DND-41 (cell line): ENCODE results near the gene FEN1.
A peak's percentile ranks its signal among the peaks of the same experiment; 100 is the strongest.

Source experiments
- ATAC-seq: fragments of 200-7000 bp; cut with Tn5 transposase; 3 replicates; pipeline ENCODE4 v1.9.1; 2021; ENCODE audit warnings: low read depth; ENCODE audit not compliant: insufficient read depth
- DNase-seq: peaks from one replicate; pipeline ENCODE4 v3.0.0-alpha.2; 2020
- H2AFZ ChIP-seq: 2 replicates; pipeline ENCODE4 v1.6.0; 2012; ENCODE audit warnings: low read depth, low read length
- H3K27ac ChIP-seq: 2 replicates; pipeline ENCODE4 v1.5.1; 2012; ENCODE audit warnings: low read length, inconsistent platforms
- H3K27me3 ChIP-seq: fragments of 200-600 bp; sonication (generic); 2 replicates; pipeline ENCODE4 v1.6.0; 2012; ENCODE audit warnings: low read length, mild to moderate bottlenecking, inconsistent platforms; ENCODE audit not compliant: insufficient read depth, poor library complexity
- H3K36me3 ChIP-seq: 2 replicates; pipeline ENCODE4 v1.5.1; 2012; ENCODE audit warnings: low read length, inconsistent platforms; ENCODE audit not compliant: insufficient read depth
- H3K4me1 ChIP-seq: 2 replicates; pipeline ENCODE4 v1.5.1; 2012; ENCODE audit warnings: mild to moderate bottlenecking, low read length; ENCODE audit not compliant: insufficient read depth
- H3K4me2 ChIP-seq: 2 replicates; pipeline ENCODE4 v1.6.0; 2012; ENCODE audit warnings: mild to moderate bottlenecking, moderate library complexity, low read length, inconsistent platforms; ENCODE audit not compliant: insufficient read depth
- H3K4me3 ChIP-seq, 2 experiments: fragments of 200-600 bp in 1 of 2; shearing (Covaris generic) in 1 of 2; 2 replicates each; pipeline ENCODE4 v1.5.1; 2012 to 2016; ENCODE audit warnings: inconsistent platforms in 2 of 2, low read length in 2 of 2, mild to moderate bottlenecking in 2 of 2, low read depth in 1 of 2, moderate library complexity in 1 of 2
- H3K79me2 ChIP-seq: 2 replicates; pipeline ENCODE4 v1.6.0; 2012; ENCODE audit warnings: low read length, inconsistent platforms; ENCODE audit not compliant: insufficient read depth
- H3K9ac ChIP-seq: 2 replicates; pipeline ENCODE4 v1.6.0; 2012; ENCODE audit warnings: low read depth, mild to moderate bottlenecking, inconsistent platforms, low read length, moderate library complexity
- H3K9me3 ChIP-seq: 2 replicates; pipeline ENCODE4 v1.5.1; 2012; ENCODE audit warnings: low read length, moderate library complexity, mild to moderate bottlenecking, inconsistent platforms; ENCODE audit not compliant: insufficient read depth, severe bottlenecking
- H4K20me1 ChIP-seq: 2 replicates; pipeline ENCODE4 v1.6.0; 2012; ENCODE audit warnings: low read length; ENCODE audit not compliant: insufficient read depth
- EZH2 ChIP-seq: IDR thresholded peaks from 3 replicates; pipeline ENCODE4 v1.6.1; 2012; ENCODE audit warnings: borderline replicate concordance, low read depth, mild to moderate bottlenecking, moderate library complexity, low read length, inconsistent platforms; ENCODE audit not compliant: severe bottlenecking
- TF ChIP-seq, protein P1 (sequence below): IDR thresholded peaks from 2 replicates; pipeline ENCODE4 v1.5.1; 2012; ENCODE audit warnings: borderline replicate concordance, low read length, moderate library complexity, mild to moderate bottlenecking; ENCODE audit not compliant: poor library complexity, severe bottlenecking; ENCODE audit errors: extremely low read depth

Gene FEN1, protein sequence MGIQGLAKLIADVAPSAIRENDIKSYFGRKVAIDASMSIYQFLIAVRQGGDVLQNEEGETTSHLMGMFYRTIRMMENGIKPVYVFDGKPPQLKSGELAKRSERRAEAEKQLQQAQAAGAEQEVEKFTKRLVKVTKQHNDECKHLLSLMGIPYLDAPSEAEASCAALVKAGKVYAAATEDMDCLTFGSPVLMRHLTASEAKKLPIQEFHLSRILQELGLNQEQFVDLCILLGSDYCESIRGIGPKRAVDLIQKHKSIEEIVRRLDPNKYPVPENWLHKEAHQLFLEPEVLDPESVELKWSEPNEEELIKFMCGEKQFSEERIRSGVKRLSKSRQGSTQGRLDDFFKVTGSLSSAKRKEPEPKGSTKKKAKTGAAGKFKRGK

DNA sequence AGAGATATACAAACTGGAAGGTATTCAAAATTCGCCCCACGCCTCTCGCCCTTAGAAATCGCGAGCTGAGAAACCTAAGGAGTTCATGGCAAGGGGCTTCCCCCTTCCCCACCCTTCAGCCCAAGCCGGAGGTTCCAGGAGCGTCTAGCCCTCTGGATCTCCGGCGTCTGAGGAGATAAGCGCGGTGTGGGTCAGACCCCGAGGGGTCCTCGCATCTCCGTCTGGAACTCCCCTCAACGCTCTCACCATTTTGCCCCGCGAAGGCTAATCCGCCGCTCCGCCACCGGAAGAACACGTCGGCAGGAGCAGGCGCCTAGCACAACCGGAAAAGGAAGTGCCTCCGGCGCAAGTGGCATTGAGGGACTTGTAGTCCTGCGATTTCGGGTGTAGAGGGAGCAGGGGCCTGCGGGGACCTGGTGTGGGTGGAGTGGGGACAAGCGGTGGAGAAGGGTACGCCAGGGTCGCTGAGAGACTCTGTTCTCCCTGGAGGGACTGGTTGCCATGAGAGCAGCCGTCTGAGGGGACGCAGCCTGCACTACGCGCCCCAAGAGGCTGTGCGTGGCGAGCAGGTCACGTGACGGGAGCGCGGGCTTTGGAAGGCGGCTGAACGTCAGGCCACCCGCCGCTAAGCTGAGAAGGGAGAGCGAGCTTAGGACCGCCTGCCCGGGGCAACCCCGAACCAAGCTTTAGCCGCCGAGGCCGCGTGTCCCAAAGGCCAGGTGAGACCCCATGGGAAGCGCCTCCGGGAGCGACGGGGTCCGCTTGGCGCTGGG is at the start of gene FEN1, which contains the start of gene TMEM258:
Gene FEN1 (plus strand): TSS at position 602 of the 773 bp plus-strand sequence. CDS start 2,451 bp downstream, outside the sequence.
Gene TMEM258 (minus strand): TSS at position 290 of the 773 bp plus-strand sequence. CDS start 41 bp downstream, at position 249.
- H3K27me3 ChIP-seq = no peaks in the 10 kb centered on the region
- H3K79me2 ChIP-seq = peaks cover 83% of the 10 kb centered on the region
- H3K27ac ChIP-seq = peak within 1 kb of the TSS; percentile 99
- H3K9me3 ChIP-seq = no peaks in the 10 kb centered on the region
- DNase-seq = peak; percentile 89
- peak within 1 kb of the TSS; percentile 94 for H3K9ac ChIP-seq
- H3K4me2 ChIP-seq = peak within 1 kb of the TSS; percentile 91
- H3K36me3 ChIP-seq = peaks cover 63% of the 10 kb centered on the region
- H2AFZ ChIP-seq = peak within 1 kb of the TSS; percentile 90
- ATAC-seq = peak; percentile 86
- peaks cover 55% of the 10 kb centered on the region for H3K4me1 ChIP-seq
- peaks cover 41% of the 10 kb centered on the region for H4K20me1 ChIP-seq
- peak within 1 kb of the TSS; percentile 68 to 82 for H3K4me3 ChIP-seq
- TF ChIP-seq, protein P1, sequence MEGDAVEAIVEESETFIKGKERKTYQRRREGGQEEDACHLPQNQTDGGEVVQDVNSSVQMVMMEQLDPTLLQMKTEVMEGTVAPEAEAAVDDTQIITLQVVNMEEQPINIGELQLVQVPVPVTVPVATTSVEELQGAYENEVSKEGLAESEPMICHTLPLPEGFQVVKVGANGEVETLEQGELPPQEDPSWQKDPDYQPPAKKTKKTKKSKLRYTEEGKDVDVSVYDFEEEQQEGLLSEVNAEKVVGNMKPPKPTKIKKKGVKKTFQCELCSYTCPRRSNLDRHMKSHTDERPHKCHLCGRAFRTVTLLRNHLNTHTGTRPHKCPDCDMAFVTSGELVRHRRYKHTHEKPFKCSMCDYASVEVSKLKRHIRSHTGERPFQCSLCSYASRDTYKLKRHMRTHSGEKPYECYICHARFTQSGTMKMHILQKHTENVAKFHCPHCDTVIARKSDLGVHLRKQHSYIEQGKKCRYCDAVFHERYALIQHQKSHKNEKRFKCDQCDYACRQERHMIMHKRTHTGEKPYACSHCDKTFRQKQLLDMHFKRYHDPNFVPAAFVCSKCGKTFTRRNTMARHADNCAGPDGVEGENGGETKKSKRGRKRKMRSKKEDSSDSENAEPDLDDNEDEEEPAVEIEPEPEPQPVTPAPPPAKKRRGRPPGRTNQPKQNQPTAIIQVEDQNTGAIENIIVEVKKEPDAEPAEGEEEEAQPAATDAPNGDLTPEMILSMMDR = no peak
- no peak for TF ChIP-seq EZH2

DNA sequence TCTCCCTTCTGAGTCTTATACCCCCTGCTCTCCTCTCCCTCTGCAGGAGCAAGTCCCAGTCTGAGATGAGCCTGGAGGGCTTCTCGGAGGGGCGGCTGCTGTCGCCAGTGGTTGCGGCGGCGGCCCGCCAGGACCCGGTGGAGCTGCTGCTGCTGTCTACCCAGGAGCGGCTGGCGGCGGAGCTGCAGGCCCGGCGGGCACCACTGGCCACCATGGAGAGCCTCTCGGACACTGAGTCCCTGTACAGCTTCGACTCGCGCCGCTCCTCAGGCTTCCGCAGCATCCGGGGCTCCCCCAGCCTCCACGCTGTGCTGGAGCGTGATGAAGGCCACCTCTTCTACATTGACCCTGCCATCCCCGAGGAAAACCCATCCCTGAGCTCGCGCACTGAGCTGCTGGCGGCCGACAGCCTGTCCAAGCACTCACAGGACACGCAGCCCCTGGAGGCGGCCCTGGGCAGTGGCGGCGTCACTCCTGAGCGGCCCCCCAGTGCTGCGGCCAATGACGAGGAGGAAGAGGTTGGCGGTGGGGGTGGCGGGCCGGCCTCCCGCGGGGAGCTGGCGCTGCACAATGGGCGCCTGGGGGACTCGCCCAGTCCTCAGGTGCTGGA is 49.1 kb upstream of the FEN1 start:
- no peaks in the 10 kb centered on the region for H3K9me3 ChIP-seq
- no peak overlapping the region for H2AFZ ChIP-seq
- no peak overlapping the region for H3K27ac ChIP-seq
- H3K36me3 ChIP-seq = no peaks in the 10 kb centered on the region
- no peak overlapping the region for H3K4me2 ChIP-seq
- H3K9ac ChIP-seq = no peak overlapping the region
- no peak for DNase-seq
- TF ChIP-seq EZH2 = no peak
- H4K20me1 ChIP-seq = no peaks in the 10 kb centered on the region; the same call in 1 of the 2 replicates
- H3K4me1 ChIP-seq = no peaks in the 10 kb centered on the region
- H3K4me3 ChIP-seq = no peak overlapping the region
- no peaks in the 10 kb centered on the region for H3K79me2 ChIP-seq
- H3K27me3 ChIP-seq = no peaks in the 10 kb centered on the region
- no peak for ATAC-seq

DNA sequence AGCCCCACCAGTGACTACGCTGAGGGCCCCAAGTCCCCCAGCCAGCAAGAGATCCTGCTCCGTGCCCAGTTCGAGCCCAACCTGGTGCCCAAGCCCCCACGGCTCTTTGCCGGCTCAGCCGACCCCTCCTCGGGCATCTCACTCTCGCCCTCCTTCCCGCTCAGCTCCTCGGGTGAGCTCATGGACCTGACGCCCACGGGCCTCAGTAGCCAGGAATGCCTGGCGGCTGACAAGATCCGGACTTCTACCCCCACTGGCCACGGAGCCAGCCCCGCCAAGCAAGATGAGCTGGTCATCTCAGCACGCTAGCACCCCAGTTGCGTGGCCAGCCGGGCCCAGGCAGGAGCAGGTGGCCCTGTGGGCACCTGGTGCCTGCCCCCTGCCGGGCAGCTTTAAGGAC is 48.5 kb upstream of the FEN1 start:
- no peak overlapping the region for H2AFZ ChIP-seq
- DNase-seq (no peak), ATAC-seq (no peak)
- H3K4me3 ChIP-seq = no peak overlapping the region
- no peaks in the 10 kb centered on the region for H3K9me3 ChIP-seq
- H3K4me2 ChIP-seq = no peak overlapping the region
- H3K36me3 ChIP-seq = no peaks in the 10 kb centered on the region
- no peak overlapping the region for H3K27ac ChIP-seq
- no peaks in the 10 kb centered on the region for H3K4me1 ChIP-seq
- H3K79me2 ChIP-seq = no peaks in the 10 kb centered on the region
- no peak overlapping the region for H3K9ac ChIP-seq
- TF ChIP-seq, protein P1 = no peak
- TF ChIP-seq EZH2 = no peak
- H4K20me1 ChIP-seq = peaks cover 4% of the 10 kb centered on the region
- no peaks in the 10 kb centered on the region for H3K27me3 ChIP-seq
